Dermis microvascular lymphatic vessel endothelial cell (primary cell): Measurements from ENCODE around the gene AATK. TPM values are rescaled to one million over a fixed set of nuclear protein-coding genes. Genes with fewer than 3 reads are reported as not detected.
A peak's percentile ranks its signal among the peaks of the same experiment; 100 is the strongest.

ENCODE experiments used
- DNase-seq, 2 donors: peaks; one replicate each; pipeline versions ENCODE4 v3.0.0 to v3.0.0-alpha.2; 2010; ENCODE audit warnings: low read depth in 2 of 2
- total RNA-seq: library from RNA; depleted of rRNA; stranded (reverse); fragments of >200 nt; gene quantifications from 2 replicates; pipeline ENCODE4 v1.2.1, GENCODE V29; 2014

AATK gene
- total RNA-seq, 1 donor from 2014 or later = 1.5 TPM

- no peak for DNase-seq
These were observed 30.0 kb upstream of the AATK start for GRCh38 chr17:81195941-81196495.

- DNase-seq = no peak
These were observed 29.2 kb upstream of the AATK start for GRCh38 chr17:81194941-81195901.

- DNase-seq = no peak
These were observed 28.3 kb upstream of the AATK start for GRCh38 chr17:81194225-81194760.

GRCh38 chr17:81193470-81194224, 27.6 kb upstream of the AATK start:
- DNase-seq = no peak

- no peak for DNase-seq
These were observed 27.0 kb upstream of the AATK start for GRCh38 chr17:81193051-81193410.

GRCh38 chr17:81192386-81193050, 26.5 kb upstream of the AATK start:
- DNase-seq = no peak

- no peak for DNase-seq
These were observed 25.6 kb upstream of the AATK start for GRCh38 chr17:81191646-81192045.

- DNase-seq = no peak
These were observed 25.1 kb upstream of the AATK start for GRCh38 chr17:81191116-81191515.

GRCh38 chr17:81190591-81190990, 24.6 kb upstream of the AATK start:
- DNase-seq = no peak

GRCh38 chr17:81189670-81190530, 23.9 kb upstream of the AATK start:
- peak in 1 of 2 donors; percentile 43 for DNase-seq

GRCh38 chr17:81189016-81189415, 23.0 kb upstream of the AATK start:
- DNase-seq = no peak

GRCh38 chr17:81188491-81188840, 22.4 kb upstream of the AATK start:
- DNase-seq = no peak

GRCh38 chr17:81187586-81188490, 21.8 kb upstream of the AATK start:
- no peak for DNase-seq

GRCh38 chr17:81187120-81187519, 21.1 kb upstream of the AATK start:
- no peak for DNase-seq

- DNase-seq = no peak
These were observed 20.2 kb upstream of the AATK start for GRCh38 chr17:81186203-81186602.

GRCh38 chr17:81184555-81184954, 18.5 kb upstream of the AATK start:
- DNase-seq = no peak

- DNase-seq = no peak
These were observed 17.8 kb upstream of the AATK start for GRCh38 chr17:81183807-81184206.

- DNase-seq = no peak
These were observed 17.3 kb upstream of the AATK start for GRCh38 chr17:81183316-81183715.

GRCh38 chr17:81182596-81182995, 16.6 kb upstream of the AATK start:
- DNase-seq = no peak

- no peak for DNase-seq
These were observed 15.8 kb upstream of the AATK start for GRCh38 chr17:81181811-81182185.
